Measurements from ENCODE around the gene MAD1L1. TPM values are rescaled to one million over a fixed set of nuclear protein-coding genes. Genes with fewer than 3 reads are reported as not detected.

The MAD1L1 gene
- total RNA-seq, 3 donors from 2014 or later = 25.3 to 31.2 (median 26.2) TPM

GRCh38 chr7:2080477-2080876 is 152.3 kb downstream of the MAD1L1 start:
- DNase-seq (no peak), ATAC-seq (no peak)
- H3K9me3 ChIP-seq = no peaks in the 10 kb centered on the region
- TF ChIP-seq CTCF (IDR thresholded peaks at IDR 0.05) = no peak
- intact Hi-C loops (cut with DNase I, micrococcal nuclease) = no loop called here
- no peaks in the 10 kb centered on the region for H3K4me1 ChIP-seq (ENCODE audit: low read depth)
- H3K4me3 ChIP-seq = no peak overlapping the region
- no peaks in the 10 kb centered on the region for H3K36me3 ChIP-seq (ENCODE audit: low read depth)

GRCh38 chr7:2080060-2080387 is 152.7 kb downstream of the MAD1L1 start:
- intact Hi-C loops (cut with DNase I, micrococcal nuclease) = no loop called here
- ATAC-seq (peak; percentile 53), DNase-seq (no peak)

GRCh38 chr7:2079332-2080059 is 153.2 kb downstream of the MAD1L1 start:
- no peaks in the 10 kb centered on the region for H3K36me3 ChIP-seq (ENCODE audit: low read depth)
- no peak overlapping the region for H3K4me3 ChIP-seq
- TF ChIP-seq CTCF (IDR thresholded peaks at IDR 0.05) = no peak
- intact Hi-C loops (cut with DNase I, micrococcal nuclease) = no loop called here
- ATAC-seq (peak; percentile 76), DNase-seq (peak in 2 of 3 donors; percentile 50 to 55)
- H3K9me3 ChIP-seq = no peaks in the 10 kb centered on the region
- no peaks in the 10 kb centered on the region for H3K4me1 ChIP-seq (ENCODE audit: low read depth)

More at GRCh38 chr7:2080060-2080387, 152.7 kb downstream of the MAD1L1 start:
- H3K4me3 ChIP-seq = no peak overlapping the region
- no peaks in the 10 kb centered on the region for H3K36me3 ChIP-seq (ENCODE audit: low read depth)
- TF ChIP-seq CTCF (IDR thresholded peaks at IDR 0.05) = no peak
- H3K9me3 ChIP-seq = no peaks in the 10 kb centered on the region
- H3K4me1 ChIP-seq (ENCODE audit: low read depth) = no peaks in the 10 kb centered on the region

GRCh38 chr7:2078899-2079298 is 153.8 kb downstream of the MAD1L1 start:
- DNase-seq (no peak), ATAC-seq (no peak)
- TF ChIP-seq CTCF (IDR thresholded peaks at IDR 0.05) = no peak
- H3K4me3 ChIP-seq = no peak overlapping the region
- no peaks in the 10 kb centered on the region for H3K36me3 ChIP-seq (ENCODE audit: low read depth)
- H3K9me3 ChIP-seq = no peaks in the 10 kb centered on the region
- intact Hi-C loops (cut with DNase I, micrococcal nuclease) = no loop called here
- no peaks in the 10 kb centered on the region for H3K4me1 ChIP-seq (ENCODE audit: low read depth)

GRCh38 chr7:2076649-2077064 is 156.1 kb downstream of the MAD1L1 start:
- Histone ChIP-seq H3K4me1 (ENCODE audit: low read depth) (no peaks in the 10 kb centered on the region), H3K9me3 (no peaks in the 10 kb centered on the region), H3K4me3 (no peak overlapping the region), H3K36me3 (ENCODE audit: low read depth) (no peaks in the 10 kb centered on the region)
- intact Hi-C loops (cut with DNase I, micrococcal nuclease) = no loop called here
- TF ChIP-seq CTCF (IDR thresholded peaks at IDR 0.05) = no peak
- DNase-seq (no peak), ATAC-seq (no peak)

- H3K4me1 ChIP-seq (ENCODE audit: low read depth) = no peaks in the 10 kb centered on the region
- DNase-seq (no peak), ATAC-seq (no peak)
- H3K4me3 ChIP-seq = no peak overlapping the region
- H3K9me3 ChIP-seq = no peaks in the 10 kb centered on the region
- TF ChIP-seq CTCF (IDR thresholded peaks at IDR 0.05) = no peak
- H3K36me3 ChIP-seq (ENCODE audit: low read depth) = no peaks in the 10 kb centered on the region
- intact Hi-C loops (cut with DNase I, micrococcal nuclease) = no loop called here
These were observed 156.9 kb downstream of the MAD1L1 start for GRCh38 chr7:2075811-2076210.
